Loucy (cell line): ENCODE measurements around the gene PHF21B.

Source experiments
- CTCF ChIP-seq: fragments of 200-600 bp; sonication (generic); conservative IDR thresholded peaks from 2 replicates; pipeline ENCODE4 v1.5.1; 2014; ENCODE audit warnings: mild to moderate bottlenecking, antibody characterized with exemption, low read length
- EZH2phosphoT487 ChIP-seq: fragments of 200-600 bp; IDR thresholded peaks from 2 replicates; pipeline ENCODE4 v1.6.1; 2018; ENCODE audit warnings: antibody characterized with exemption, mild to moderate bottlenecking, moderate library complexity, borderline replicate concordance

GRCh38 chr22:44988671-44989070 lies 21.1 kb downstream of the PHF21B start:
- peak; percentile 55 for TF ChIP-seq CTCF
- no peak for TF ChIP-seq EZH2phosphoT487
